CD4-positive, CD25-positive, alpha-beta regulatory T cell (primary cell): Measurements from ENCODE around the gene CNN2. TPM values are rescaled to one million over a fixed set of nuclear protein-coding genes. Genes with fewer than 3 reads are reported as not detected.

Source experiments
- ATAC-seq, 2 donors: fragments of 150-1000 bp; cut with Tn5 transposase; one replicate each; pipeline ENCODE4 v1.10.0; 2021; ENCODE audit warnings: low read depth in 2 of 2, moderate number of reproducible peaks in 2 of 2, moderate library complexity in 1 of 2
- DNase-seq, 3 donors: peaks; one replicate each; pipeline versions ENCODE4 v3.0.0 to v3.0.0-alpha.2; 2012 to 2022; ENCODE audit warnings: mixed read lengths in 1 of 3
- H3K27ac ChIP-seq: one replicate; pipeline ENCODE4 v1.7.0; 2013; ENCODE audit warnings: mild to moderate bottlenecking, low read length; ENCODE audit not compliant: insufficient read depth, poor library complexity, severe bottlenecking
- H3K27me3 ChIP-seq: one replicate; pipeline ENCODE4 v1.7.0; 2013; ENCODE audit warnings: low read length; ENCODE audit not compliant: control insufficient read depth, insufficient read depth
- H3K36me3 ChIP-seq: one replicate; pipeline ENCODE4 v1.7.0; 2013; ENCODE audit warnings: mild to moderate bottlenecking, low read length, moderate library complexity; ENCODE audit not compliant: control insufficient read depth, insufficient read depth
- H3K4me1 ChIP-seq: 2 replicates; pipeline ENCODE4 v1.7.0; 2013; ENCODE audit warnings: mild to moderate bottlenecking, low read length; ENCODE audit not compliant: insufficient read depth, control insufficient read depth, poor library complexity, severe bottlenecking
- H3K4me3 ChIP-seq: one replicate; pipeline ENCODE4 v1.7.0; 2013; ENCODE audit warnings: low read depth, mild to moderate bottlenecking, low read length, moderate library complexity
- H3K9me3 ChIP-seq, 2 experiments: 1 replicate in 1 of 2; 2 replicates in 1 of 2; pipeline ENCODE4 v1.7.0; 2013; ENCODE audit warnings: low read length in 2 of 2, mild to moderate bottlenecking in 1 of 2, moderate library complexity in 1 of 2; ENCODE audit not compliant: control insufficient read depth in 2 of 2
- H3K27ac Mint-ChIP-seq, 3 donors: one replicate each; pipeline ENCODE4 v1.8.0; 2020 to 2022; ENCODE audit warnings: mild to moderate bottlenecking in 3 of 3, mixed read lengths in 3 of 3, moderate library complexity in 2 of 3
- H3K27me3 Mint-ChIP-seq: one replicate; pipeline ENCODE4 v1.8.0; 2022; ENCODE audit warnings: mild to moderate bottlenecking, mixed read lengths
- H3K36me3 Mint-ChIP-seq: one replicate; pipeline ENCODE4 v1.8.0; 2020; ENCODE audit warnings: mixed read lengths
- H3K4me1 Mint-ChIP-seq, 4 donors: one replicate each; pipeline ENCODE4 v1.8.0; 2020 to 2022; ENCODE audit warnings: mixed read lengths in 4 of 4, mild to moderate bottlenecking in 1 of 4
- H3K4me3 Mint-ChIP-seq, 4 donors: one replicate each; pipeline ENCODE4 v1.8.0; 2020 to 2022; ENCODE audit warnings: mild to moderate bottlenecking in 4 of 4, mixed read lengths in 4 of 4, moderate library complexity in 3 of 4
- H3K9me3 Mint-ChIP-seq, 7 donors: one replicate each; pipeline ENCODE4 v1.8.0; 2020 to 2022; ENCODE audit warnings: mixed read lengths in 7 of 7, mild to moderate bottlenecking in 3 of 7, moderate library complexity in 2 of 7
- polyA plus RNA-seq, 4 donors: library from polyadenylated mRNA; unstranded; fragments of 300-500 nt; fragmentation: Illumina TruSeq; gene quantifications; one replicate each; pipeline ENCODE4 v1.2.3, GENCODE V29; 2021
- total RNA-seq: library from RNA; stranded (reverse); gene quantifications from one replicate; pipeline ENCODE4 v1.2.3, GENCODE V29; 2022

CNN2 gene
- total and polyA plus RNA-seq, 5 donors from 2014 or later, result 378 to 426 (median 397) TPM

- peaks cover 19% of the 10 kb centered on the region for H3K36me3 Mint-ChIP-seq
- no peaks in the 10 kb centered on the region for H3K27me3 Mint-ChIP-seq
- Histone ChIP-seq H3K27ac (peak overlapping the region; percentile 69), H3K9me3 (no peaks in the 10 kb centered on the region), H3K27me3 (no peaks in the 10 kb centered on the region), H3K4me1 (peaks cover 70% of the 10 kb centered on the region), H3K36me3 (peaks cover 76% of the 10 kb centered on the region), H3K4me3 (no peak overlapping the region)
- H3K4me1 Mint-ChIP-seq, result peaks cover 4 to 55% (median 13%) of the 10 kb centered on the region in 4 donors
- ATAC-seq (no peak), DNase-seq (no peak)
- H3K27ac Mint-ChIP-seq, result peak overlapping the region in 1 of 3 donors; percentile 9
- H3K9me3 Mint-ChIP-seq, result peaks cover 0 to 6% (median 0%) of the 10 kb centered on the region in 7 donors
- H3K4me3 Mint-ChIP-seq, result peak overlapping the region; percentile 22 to 60 (median 31)
Measured at GRCh38 chr19:1082928-1083816, 56.8 kb downstream of the CNN2 start.

GRCh38 chr19:1084024-1084868, 57.8 kb downstream of the CNN2 start:
- ATAC-seq (no peak), DNase-seq (no peak)
- H3K27ac Mint-ChIP-seq, result peak overlapping the region in 1 of 3 donors; percentile 66
- Histone ChIP-seq H3K9me3 (no peaks in the 10 kb centered on the region), H3K4me3 (no peak overlapping the region), H3K27me3 (no peaks in the 10 kb centered on the region), H3K36me3 (peaks cover 73% of the 10 kb centered on the region), H3K27ac (peak overlapping the region; percentile 38), H3K4me1 (peaks cover 72% of the 10 kb centered on the region)
- peaks cover 19% of the 10 kb centered on the region for H3K36me3 Mint-ChIP-seq
- H3K27me3 Mint-ChIP-seq, result no peaks in the 10 kb centered on the region
- H3K4me1 Mint-ChIP-seq, result peaks cover 4 to 61% (median 16%) of the 10 kb centered on the region in 4 donors
- H3K9me3 Mint-ChIP-seq, result peaks cover 0 to 7% (median 0%) of the 10 kb centered on the region in 7 donors
- H3K4me3 Mint-ChIP-seq, result peak overlapping the region; percentile 27 to 84 (median 28)

- Histone ChIP-seq H3K27ac (no peak overlapping the region), H3K4me1 (peaks cover 70% of the 10 kb centered on the region), H3K4me3 (no peak overlapping the region), H3K36me3 (peaks cover 64% of the 10 kb centered on the region), H3K9me3 (no peaks in the 10 kb centered on the region), H3K27me3 (no peaks in the 10 kb centered on the region)
- DNase-seq (no peak), ATAC-seq (no peak)
- H3K4me3 Mint-ChIP-seq, result peak overlapping the region in 2 of 4 donors; percentile 11 to 84
- H3K36me3 Mint-ChIP-seq, result peaks cover 19% of the 10 kb centered on the region
- H3K27ac Mint-ChIP-seq, result peak overlapping the region in 1 of 3 donors; percentile 85
- peaks cover 0 to 7% (median 0%) of the 10 kb centered on the region in 7 donors for H3K9me3 Mint-ChIP-seq
- no peaks in the 10 kb centered on the region for H3K27me3 Mint-ChIP-seq
- H3K4me1 Mint-ChIP-seq, result peaks cover 4 to 59% (median 16%) of the 10 kb centered on the region in 4 donors
Measured at GRCh38 chr19:1085053-1085658, 58.7 kb downstream of the CNN2 start.

GRCh38 chr19:1085676-1086442, 59.5 kb downstream of the CNN2 start:
- no peak for DNase-seq
- Histone ChIP-seq H3K4me3 (no peak overlapping the region), H3K27ac (peak overlapping the region; percentile 76), H3K36me3 (peaks cover 58% of the 10 kb centered on the region), H3K9me3 (no peaks in the 10 kb centered on the region), H3K4me1 (peaks cover 67% of the 10 kb centered on the region), H3K27me3 (no peaks in the 10 kb centered on the region)
- no peak for ATAC-seq
- H3K27ac Mint-ChIP-seq, result peak overlapping the region in 1 of 3 donors; percentile 63
- peaks cover 19% of the 10 kb centered on the region for H3K36me3 Mint-ChIP-seq
- no peaks in the 10 kb centered on the region for H3K27me3 Mint-ChIP-seq
- H3K4me3 Mint-ChIP-seq, result peak overlapping the region in 2 of 4 donors; percentile 47 to 84
- peaks cover 4 to 58% (median 16%) of the 10 kb centered on the region in 4 donors for H3K4me1 Mint-ChIP-seq
- peaks cover 0 to 7% (median 0%) of the 10 kb centered on the region in 7 donors for H3K9me3 Mint-ChIP-seq

GRCh38 chr19:1086613-1087012, 60.2 kb downstream of the CNN2 start:
- Histone ChIP-seq H3K27ac (peak overlapping the region; percentile 76), H3K4me3 (no peak overlapping the region), H3K4me1 (peaks cover 60% of the 10 kb centered on the region), H3K36me3 (peaks cover 51% of the 10 kb centered on the region), H3K9me3 (no peaks in the 10 kb centered on the region), H3K27me3 (no peaks in the 10 kb centered on the region)
- peaks cover 4 to 56% (median 16%) of the 10 kb centered on the region in 4 donors for H3K4me1 Mint-ChIP-seq
- peak overlapping the region in 1 of 4 donors; percentile 47 for H3K4me3 Mint-ChIP-seq
- peaks cover 19% of the 10 kb centered on the region for H3K36me3 Mint-ChIP-seq
- peaks cover 0 to 6% (median 0%) of the 10 kb centered on the region in 7 donors for H3K9me3 Mint-ChIP-seq
- DNase-seq (no peak), ATAC-seq (no peak)
- no peaks in the 10 kb centered on the region for H3K27me3 Mint-ChIP-seq
- H3K27ac Mint-ChIP-seq, result peak overlapping the region in 1 of 3 donors; percentile 63

- peak; percentile 29 to 42 for ATAC-seq
- H3K27ac Mint-ChIP-seq, result peak overlapping the region; percentile 88 to 90 (median 89)
- H3K4me3 Mint-ChIP-seq, result peak overlapping the region; percentile 57 to 92 (median 80)
- Histone ChIP-seq H3K36me3 (peaks cover 42% of the 10 kb centered on the region), H3K9me3 (no peaks in the 10 kb centered on the region), H3K4me1 (peaks cover 53% of the 10 kb centered on the region), H3K27ac (peak overlapping the region; percentile 76), H3K4me3 (no peak overlapping the region), H3K27me3 (no peaks in the 10 kb centered on the region)
- peaks cover 4 to 49% (median 14%) of the 10 kb centered on the region in 4 donors for H3K4me1 Mint-ChIP-seq
- peak in 2 of 3 donors; percentile 58 to 76 for DNase-seq
- H3K9me3 Mint-ChIP-seq, result peaks cover 0 to 6% (median 0%) of the 10 kb centered on the region in 7 donors
- H3K36me3 Mint-ChIP-seq, result peaks cover 19% of the 10 kb centered on the region
- no peaks in the 10 kb centered on the region for H3K27me3 Mint-ChIP-seq
Measured at GRCh38 chr19:1087813-1088415, 61.5 kb downstream of the CNN2 start.
